ENCODE results near the gene FBXW5. TPM values are rescaled to one million over a fixed set of nuclear protein-coding genes. Genes with fewer than 3 reads are reported as not detected.

Gene FBXW5
- total RNA-seq, 1 experiment from 2014 or later: 70.5 TPM

DNA sequence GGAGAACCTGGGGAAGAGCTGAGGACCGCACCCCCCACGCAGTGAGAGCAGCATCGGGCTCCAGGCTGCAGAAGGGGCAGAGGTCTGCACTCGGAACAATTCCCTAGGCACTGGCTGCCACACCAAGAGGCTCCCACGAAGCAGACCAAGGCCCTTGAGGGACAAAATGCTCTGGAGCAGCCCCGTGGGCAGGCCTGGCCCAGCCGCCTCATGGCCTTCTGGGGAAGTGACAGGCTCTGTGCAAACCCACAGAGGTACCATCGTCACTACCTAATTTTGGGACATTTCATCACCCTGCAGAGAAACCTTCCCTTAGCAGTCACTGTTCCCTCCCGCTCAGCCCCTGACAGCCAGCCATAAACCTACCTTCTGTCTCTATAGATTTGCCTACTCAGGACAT lies 15.9 kb downstream of the FBXW5 start (continued):
- TF ChIP-seq, protein P1, sequence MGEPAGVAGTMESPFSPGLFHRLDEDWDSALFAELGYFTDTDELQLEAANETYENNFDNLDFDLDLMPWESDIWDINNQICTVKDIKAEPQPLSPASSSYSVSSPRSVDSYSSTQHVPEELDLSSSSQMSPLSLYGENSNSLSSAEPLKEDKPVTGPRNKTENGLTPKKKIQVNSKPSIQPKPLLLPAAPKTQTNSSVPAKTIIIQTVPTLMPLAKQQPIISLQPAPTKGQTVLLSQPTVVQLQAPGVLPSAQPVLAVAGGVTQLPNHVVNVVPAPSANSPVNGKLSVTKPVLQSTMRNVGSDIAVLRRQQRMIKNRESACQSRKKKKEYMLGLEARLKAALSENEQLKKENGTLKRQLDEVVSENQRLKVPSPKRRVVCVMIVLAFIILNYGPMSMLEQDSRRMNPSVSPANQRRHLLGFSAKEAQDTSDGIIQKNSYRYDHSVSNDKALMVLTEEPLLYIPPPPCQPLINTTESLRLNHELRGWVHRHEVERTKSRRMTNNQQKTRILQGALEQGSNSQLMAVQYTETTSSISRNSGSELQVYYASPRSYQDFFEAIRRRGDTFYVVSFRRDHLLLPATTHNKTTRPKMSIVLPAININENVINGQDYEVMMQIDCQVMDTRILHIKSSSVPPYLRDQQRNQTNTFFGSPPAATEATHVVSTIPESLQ (CRISPR knock-in tag; IDR thresholded peaks at IDR 0.05): no peak
- TF ChIP-seq GABPB1 (CRISPR knock-in tag; IDR thresholded peaks at IDR 0.05) (no peak), CREM (CRISPR knock-in tag; IDR thresholded peaks at IDR 0.05) (no peak), ZNF396 (CRISPR knock-in tag; IDR thresholded peaks at IDR 0.05; ENCODE audit: borderline replicate concordance) (no peak), ZNF671 (CRISPR knock-in tag; IDR thresholded peaks at IDR 0.05) (no peak)
- TF ChIP-seq, protein P2, sequence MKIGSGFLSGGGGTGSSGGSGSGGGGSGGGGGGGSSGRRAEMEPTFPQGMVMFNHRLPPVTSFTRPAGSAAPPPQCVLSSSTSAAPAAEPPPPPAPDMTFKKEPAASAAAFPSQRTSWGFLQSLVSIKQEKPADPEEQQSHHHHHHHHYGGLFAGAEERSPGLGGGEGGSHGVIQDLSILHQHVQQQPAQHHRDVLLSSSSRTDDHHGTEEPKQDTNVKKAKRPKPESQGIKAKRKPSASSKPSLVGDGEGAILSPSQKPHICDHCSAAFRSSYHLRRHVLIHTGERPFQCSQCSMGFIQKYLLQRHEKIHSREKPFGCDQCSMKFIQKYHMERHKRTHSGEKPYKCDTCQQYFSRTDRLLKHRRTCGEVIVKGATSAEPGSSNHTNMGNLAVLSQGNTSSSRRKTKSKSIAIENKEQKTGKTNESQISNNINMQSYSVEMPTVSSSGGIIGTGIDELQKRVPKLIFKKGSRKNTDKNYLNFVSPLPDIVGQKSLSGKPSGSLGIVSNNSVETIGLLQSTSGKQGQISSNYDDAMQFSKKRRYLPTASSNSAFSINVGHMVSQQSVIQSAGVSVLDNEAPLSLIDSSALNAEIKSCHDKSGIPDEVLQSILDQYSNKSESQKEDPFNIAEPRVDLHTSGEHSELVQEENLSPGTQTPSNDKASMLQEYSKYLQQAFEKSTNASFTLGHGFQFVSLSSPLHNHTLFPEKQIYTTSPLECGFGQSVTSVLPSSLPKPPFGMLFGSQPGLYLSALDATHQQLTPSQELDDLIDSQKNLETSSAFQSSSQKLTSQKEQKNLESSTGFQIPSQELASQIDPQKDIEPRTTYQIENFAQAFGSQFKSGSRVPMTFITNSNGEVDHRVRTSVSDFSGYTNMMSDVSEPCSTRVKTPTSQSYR (CRISPR knock-in tag; IDR thresholded peaks at IDR 0.05): no peak

DNA sequence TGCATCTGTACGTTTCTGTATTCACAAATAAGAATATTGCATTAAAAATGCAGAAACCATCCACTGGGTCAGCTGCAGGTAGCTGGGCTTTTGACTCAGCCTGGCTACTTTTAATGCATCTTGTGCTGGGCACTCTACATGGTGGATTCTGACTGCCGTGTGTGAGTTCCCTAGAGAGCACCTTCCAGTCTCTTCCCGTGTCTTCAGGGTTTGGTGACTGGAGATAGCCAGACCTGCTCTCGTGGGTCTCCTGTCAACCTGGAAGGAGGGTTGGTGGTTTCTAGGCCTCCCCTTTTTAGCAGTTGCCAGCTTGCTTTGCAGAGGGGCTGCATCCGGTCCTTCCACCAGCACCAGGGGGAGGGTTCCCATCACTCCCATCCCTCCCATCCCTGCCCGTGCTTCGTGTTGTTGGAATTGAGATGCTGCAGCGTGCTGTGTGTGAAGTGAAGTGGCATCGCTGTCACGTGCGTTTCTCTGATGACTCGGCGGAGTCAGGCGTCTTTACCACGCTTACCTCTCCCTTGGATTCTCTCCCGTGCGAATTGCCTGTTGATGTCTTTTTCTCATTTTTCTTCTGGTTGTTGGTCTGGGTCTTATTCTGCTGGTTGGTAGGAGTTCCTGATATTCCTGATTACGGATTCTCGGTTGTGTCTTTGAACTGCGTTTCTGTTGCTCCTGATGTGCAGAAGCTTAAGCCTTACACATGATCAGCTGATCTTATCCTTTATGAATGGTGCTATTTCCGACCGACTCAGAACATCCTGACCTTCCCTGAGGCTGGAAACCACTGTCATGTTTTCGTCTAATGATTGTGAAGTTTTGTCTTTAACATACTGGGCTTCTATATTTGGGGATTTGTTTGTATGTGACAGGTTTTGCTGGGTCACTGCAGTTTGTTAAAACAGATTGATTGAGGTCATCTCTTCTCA lies 16.9 kb downstream of the FBXW5 start:
- ATAC-seq (no peak), DNase-seq (ENCODE audit: low spot score) (no peak)
- Mint-ChIP-seq H3K9me3 (no peaks in the 10 kb centered on the region), H3K36me3 (peaks cover 40% of the 10 kb centered on the region), H3K4me3 (no peak overlapping the region), H3K27ac (peak overlapping the region; percentile 37; the same call in 1 of the 2 replicates), H3K27me3 (ENCODE audit: low read depth) (no peaks in the 10 kb centered on the region), H3K4me1 (no peaks in the 10 kb centered on the region)
- ChIA-PET CTCF (interaction anchor here (1.7 kb wide), 1 partner anchor 11 kb away, joined by 6 read pairs; no protein-coding TSS in a partner anchor), POLR2A (no interaction called here)
- TF ChIP-seq, protein P3, sequence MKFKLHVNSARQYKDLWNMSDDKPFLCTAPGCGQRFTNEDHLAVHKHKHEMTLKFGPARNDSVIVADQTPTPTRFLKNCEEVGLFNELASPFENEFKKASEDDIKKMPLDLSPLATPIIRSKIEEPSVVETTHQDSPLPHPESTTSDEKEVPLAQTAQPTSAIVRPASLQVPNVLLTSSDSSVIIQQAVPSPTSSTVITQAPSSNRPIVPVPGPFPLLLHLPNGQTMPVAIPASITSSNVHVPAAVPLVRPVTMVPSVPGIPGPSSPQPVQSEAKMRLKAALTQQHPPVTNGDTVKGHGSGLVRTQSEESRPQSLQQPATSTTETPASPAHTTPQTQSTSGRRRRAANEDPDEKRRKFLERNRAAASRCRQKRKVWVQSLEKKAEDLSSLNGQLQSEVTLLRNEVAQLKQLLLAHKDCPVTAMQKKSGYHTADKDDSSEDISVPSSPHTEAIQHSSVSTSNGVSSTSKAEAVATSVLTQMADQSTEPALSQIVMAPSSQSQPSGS (CRISPR knock-in tag; IDR thresholded peaks at IDR 0.05; ENCODE audit: borderline replicate concordance, low read depth): no peak
- TF ChIP-seq, protein P4, sequence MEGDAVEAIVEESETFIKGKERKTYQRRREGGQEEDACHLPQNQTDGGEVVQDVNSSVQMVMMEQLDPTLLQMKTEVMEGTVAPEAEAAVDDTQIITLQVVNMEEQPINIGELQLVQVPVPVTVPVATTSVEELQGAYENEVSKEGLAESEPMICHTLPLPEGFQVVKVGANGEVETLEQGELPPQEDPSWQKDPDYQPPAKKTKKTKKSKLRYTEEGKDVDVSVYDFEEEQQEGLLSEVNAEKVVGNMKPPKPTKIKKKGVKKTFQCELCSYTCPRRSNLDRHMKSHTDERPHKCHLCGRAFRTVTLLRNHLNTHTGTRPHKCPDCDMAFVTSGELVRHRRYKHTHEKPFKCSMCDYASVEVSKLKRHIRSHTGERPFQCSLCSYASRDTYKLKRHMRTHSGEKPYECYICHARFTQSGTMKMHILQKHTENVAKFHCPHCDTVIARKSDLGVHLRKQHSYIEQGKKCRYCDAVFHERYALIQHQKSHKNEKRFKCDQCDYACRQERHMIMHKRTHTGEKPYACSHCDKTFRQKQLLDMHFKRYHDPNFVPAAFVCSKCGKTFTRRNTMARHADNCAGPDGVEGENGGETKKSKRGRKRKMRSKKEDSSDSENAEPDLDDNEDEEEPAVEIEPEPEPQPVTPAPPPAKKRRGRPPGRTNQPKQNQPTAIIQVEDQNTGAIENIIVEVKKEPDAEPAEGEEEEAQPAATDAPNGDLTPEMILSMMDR (IDR thresholded peaks at IDR 0.05): no peak
- TF ChIP-seq SMAD4 (CRISPR knock-in tag; IDR thresholded peaks at IDR 0.05): no peak
- TF ChIP-seq, protein P5, sequence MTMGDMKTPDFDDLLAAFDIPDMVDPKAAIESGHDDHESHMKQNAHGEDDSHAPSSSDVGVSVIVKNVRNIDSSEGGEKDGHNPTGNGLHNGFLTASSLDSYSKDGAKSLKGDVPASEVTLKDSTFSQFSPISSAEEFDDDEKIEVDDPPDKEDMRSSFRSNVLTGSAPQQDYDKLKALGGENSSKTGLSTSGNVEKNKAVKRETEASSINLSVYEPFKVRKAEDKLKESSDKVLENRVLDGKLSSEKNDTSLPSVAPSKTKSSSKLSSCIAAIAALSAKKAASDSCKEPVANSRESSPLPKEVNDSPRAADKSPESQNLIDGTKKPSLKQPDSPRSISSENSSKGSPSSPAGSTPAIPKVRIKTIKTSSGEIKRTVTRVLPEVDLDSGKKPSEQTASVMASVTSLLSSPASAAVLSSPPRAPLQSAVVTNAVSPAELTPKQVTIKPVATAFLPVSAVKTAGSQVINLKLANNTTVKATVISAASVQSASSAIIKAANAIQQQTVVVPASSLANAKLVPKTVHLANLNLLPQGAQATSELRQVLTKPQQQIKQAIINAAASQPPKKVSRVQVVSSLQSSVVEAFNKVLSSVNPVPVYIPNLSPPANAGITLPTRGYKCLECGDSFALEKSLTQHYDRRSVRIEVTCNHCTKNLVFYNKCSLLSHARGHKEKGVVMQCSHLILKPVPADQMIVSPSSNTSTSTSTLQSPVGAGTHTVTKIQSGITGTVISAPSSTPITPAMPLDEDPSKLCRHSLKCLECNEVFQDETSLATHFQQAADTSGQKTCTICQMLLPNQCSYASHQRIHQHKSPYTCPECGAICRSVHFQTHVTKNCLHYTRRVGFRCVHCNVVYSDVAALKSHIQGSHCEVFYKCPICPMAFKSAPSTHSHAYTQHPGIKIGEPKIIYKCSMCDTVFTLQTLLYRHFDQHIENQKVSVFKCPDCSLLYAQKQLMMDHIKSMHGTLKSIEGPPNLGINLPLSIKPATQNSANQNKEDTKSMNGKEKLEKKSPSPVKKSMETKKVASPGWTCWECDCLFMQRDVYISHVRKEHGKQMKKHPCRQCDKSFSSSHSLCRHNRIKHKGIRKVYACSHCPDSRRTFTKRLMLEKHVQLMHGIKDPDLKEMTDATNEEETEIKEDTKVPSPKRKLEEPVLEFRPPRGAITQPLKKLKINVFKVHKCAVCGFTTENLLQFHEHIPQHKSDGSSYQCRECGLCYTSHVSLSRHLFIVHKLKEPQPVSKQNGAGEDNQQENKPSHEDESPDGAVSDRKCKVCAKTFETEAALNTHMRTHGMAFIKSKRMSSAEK (CRISPR knock-in tag; IDR thresholded peaks at IDR 0.05; ENCODE audit: borderline replicate concordance): no peak
- TF ChIP-seq SOX15 (CRISPR knock-in tag; IDR thresholded peaks at IDR 0.05): no peak
- TF ChIP-seq, protein P1 (CRISPR knock-in tag; IDR thresholded peaks at IDR 0.05): no peak
- TF ChIP-seq, protein P6, sequence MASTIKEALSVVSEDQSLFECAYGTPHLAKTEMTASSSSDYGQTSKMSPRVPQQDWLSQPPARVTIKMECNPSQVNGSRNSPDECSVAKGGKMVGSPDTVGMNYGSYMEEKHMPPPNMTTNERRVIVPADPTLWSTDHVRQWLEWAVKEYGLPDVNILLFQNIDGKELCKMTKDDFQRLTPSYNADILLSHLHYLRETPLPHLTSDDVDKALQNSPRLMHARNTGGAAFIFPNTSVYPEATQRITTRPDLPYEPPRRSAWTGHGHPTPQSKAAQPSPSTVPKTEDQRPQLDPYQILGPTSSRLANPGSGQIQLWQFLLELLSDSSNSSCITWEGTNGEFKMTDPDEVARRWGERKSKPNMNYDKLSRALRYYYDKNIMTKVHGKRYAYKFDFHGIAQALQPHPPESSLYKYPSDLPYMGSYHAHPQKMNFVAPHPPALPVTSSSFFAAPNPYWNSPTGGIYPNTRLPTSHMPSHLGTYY (CRISPR knock-in tag; IDR thresholded peaks at IDR 0.05): no peak
- no peak for TF ChIP-seq OVOL2 (CRISPR knock-in tag; IDR thresholded peaks at IDR 0.05; ENCODE audit: borderline replicate concordance)
- TF ChIP-seq, protein P7, sequence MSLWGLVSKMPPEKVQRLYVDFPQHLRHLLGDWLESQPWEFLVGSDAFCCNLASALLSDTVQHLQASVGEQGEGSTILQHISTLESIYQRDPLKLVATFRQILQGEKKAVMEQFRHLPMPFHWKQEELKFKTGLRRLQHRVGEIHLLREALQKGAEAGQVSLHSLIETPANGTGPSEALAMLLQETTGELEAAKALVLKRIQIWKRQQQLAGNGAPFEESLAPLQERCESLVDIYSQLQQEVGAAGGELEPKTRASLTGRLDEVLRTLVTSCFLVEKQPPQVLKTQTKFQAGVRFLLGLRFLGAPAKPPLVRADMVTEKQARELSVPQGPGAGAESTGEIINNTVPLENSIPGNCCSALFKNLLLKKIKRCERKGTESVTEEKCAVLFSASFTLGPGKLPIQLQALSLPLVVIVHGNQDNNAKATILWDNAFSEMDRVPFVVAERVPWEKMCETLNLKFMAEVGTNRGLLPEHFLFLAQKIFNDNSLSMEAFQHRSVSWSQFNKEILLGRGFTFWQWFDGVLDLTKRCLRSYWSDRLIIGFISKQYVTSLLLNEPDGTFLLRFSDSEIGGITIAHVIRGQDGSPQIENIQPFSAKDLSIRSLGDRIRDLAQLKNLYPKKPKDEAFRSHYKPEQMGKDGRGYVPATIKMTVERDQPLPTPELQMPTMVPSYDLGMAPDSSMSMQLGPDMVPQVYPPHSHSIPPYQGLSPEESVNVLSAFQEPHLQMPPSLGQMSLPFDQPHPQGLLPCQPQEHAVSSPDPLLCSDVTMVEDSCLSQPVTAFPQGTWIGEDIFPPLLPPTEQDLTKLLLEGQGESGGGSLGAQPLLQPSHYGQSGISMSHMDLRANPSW (CRISPR knock-in tag; conservative IDR thresholded peaks at IDR 0.05; ENCODE audit: low read depth): no peak

Data from WTC11 (cell line).